Liver (tissue), 9 donors: ENCODE data around the gene RAF1. TPM values are rescaled to one million over a fixed set of nuclear protein-coding genes. Genes with fewer than 3 reads are reported as not detected.

ENCODE experiments used
- DNase-seq: peaks from one replicate; pipeline ENCODE4 v3.0.0-alpha.2; 2017; ENCODE audit warnings: low spot score
- H3K27ac ChIP-seq, 2 donors: one replicate each; pipeline ENCODE4 v1.7.0; 2013; ENCODE audit warnings: inconsistent platforms in 2 of 2, low read length in 2 of 2, control low read depth in 1 of 2, low read depth in 1 of 2, mild to moderate bottlenecking in 1 of 2
- H3K27me3 ChIP-seq, 4 donors: one replicate each; pipeline versions ENCODE4 v1.6.1 to v1.7.0; 2013; ENCODE audit warnings: low read length in 3 of 4, inconsistent platforms in 1 of 4, mild to moderate bottlenecking in 1 of 4, moderate library complexity in 1 of 4; ENCODE audit not compliant: control insufficient read depth in 4 of 4, insufficient read depth in 4 of 4
- H3K36me3 ChIP-seq, 4 donors: one replicate each; pipeline versions ENCODE4 v1.6.1 to v1.7.0; 2013; ENCODE audit warnings: low read length in 3 of 4, mild to moderate bottlenecking in 3 of 4, low read depth in 1 of 4, moderate library complexity in 1 of 4; ENCODE audit not compliant: control insufficient read depth in 4 of 4, insufficient read depth in 3 of 4
- H3K4me1 ChIP-seq, 4 donors: one replicate each; pipeline versions ENCODE4 v1.6.1 to v1.7.0; 2013; ENCODE audit warnings: low read length in 3 of 4, mild to moderate bottlenecking in 3 of 4, moderate library complexity in 1 of 4; ENCODE audit not compliant: control insufficient read depth in 4 of 4, insufficient read depth in 4 of 4
- H3K4me3 ChIP-seq, 3 donors: one replicate each; pipeline versions ENCODE4 v1.6.1 to v1.7.0; 2013; ENCODE audit warnings: low read length in 3 of 3, control low read depth in 1 of 3, low read depth in 1 of 3, mild to moderate bottlenecking in 1 of 3
- H3K9ac ChIP-seq, 2 donors: one replicate each; pipeline ENCODE4 v1.7.0; 2013; ENCODE audit warnings: low read length in 2 of 2, mild to moderate bottlenecking in 2 of 2, moderate library complexity in 2 of 2, control low read depth in 1 of 2, low read depth in 1 of 2
- H3K9me3 ChIP-seq, 4 donors: one replicate each; pipeline versions ENCODE4 v1.6.1 to v1.7.0; 2013; ENCODE audit warnings: low read length in 3 of 4; ENCODE audit not compliant: control insufficient read depth in 4 of 4
- EGR1 ChIP-seq, 2 donors: IDR thresholded peaks; 2 replicates each; pipeline ENCODE4 v1.6.1; 2016 to 2018; ENCODE audit warnings: antibody characterized with exemption in 2 of 2, low read depth in 2 of 2
- FOXA1 ChIP-seq: IDR thresholded peaks from 2 replicates; pipeline ENCODE4 v1.6.1; 2016; ENCODE audit warnings: antibody characterized with exemption
- FOXA2 ChIP-seq: IDR thresholded peaks from 2 replicates; pipeline ENCODE4 v1.6.1; 2016; ENCODE audit warnings: antibody characterized with exemption
- GABPA ChIP-seq, 2 donors: IDR thresholded peaks in 1 of 2; conservative IDR thresholded peaks in 1 of 2; 2 replicates each; pipeline ENCODE4 v1.6.1; 2016; ENCODE audit warnings: antibody characterized with exemption in 2 of 2, mild to moderate bottlenecking in 1 of 2, moderate library complexity in 1 of 2
- HNF4A ChIP-seq, 2 donors: conservative IDR thresholded peaks; 2 replicates each; pipeline ENCODE4 v1.6.1; 2016; ENCODE audit warnings: antibody characterized with exemption in 2 of 2, mild to moderate bottlenecking in 2 of 2
- HNF4G ChIP-seq: IDR thresholded peaks from 2 replicates; pipeline ENCODE4 v1.6.1; 2016; ENCODE audit warnings: antibody characterized with exemption
- JUND ChIP-seq, 2 donors: IDR thresholded peaks; 2 replicates each; pipeline ENCODE4 v1.6.1; 2016; ENCODE audit warnings: antibody characterized with exemption in 2 of 2
- NR2F2 ChIP-seq: IDR thresholded peaks from 2 replicates; pipeline ENCODE4 v1.6.1; 2016; ENCODE audit warnings: antibody characterized with exemption
- RAD21 ChIP-seq, 2 donors: IDR thresholded peaks; 2 replicates each; pipeline ENCODE4 v1.6.1; 2016; ENCODE audit warnings: antibody characterized with exemption in 2 of 2, mild to moderate bottlenecking in 2 of 2
- RXRA ChIP-seq, 2 donors: IDR thresholded peaks; 2 replicates each; pipeline ENCODE4 v1.6.1; 2017 to 2018; ENCODE audit warnings: antibody characterized with exemption in 2 of 2, mild to moderate bottlenecking in 1 of 2
- SP1 ChIP-seq: IDR thresholded peaks from 2 replicates; pipeline ENCODE4 v1.6.1; 2018; ENCODE audit warnings: antibody characterized with exemption, mild to moderate bottlenecking
- TAF1 ChIP-seq: conservative IDR thresholded peaks from 2 replicates; pipeline ENCODE4 v1.6.1; 2016; ENCODE audit warnings: antibody characterized with exemption, mild to moderate bottlenecking
- YY1 ChIP-seq: IDR thresholded peaks from 2 replicates; pipeline ENCODE4 v1.6.1; 2016; ENCODE audit warnings: antibody characterized with exemption, mild to moderate bottlenecking
- WGBS: extraction: QIAGEN DNeasy Blood & Tissue Kit; methylation state at CpG from one replicate; pipeline ENCODE4 v1.1.7; 2013; 5-methylcytosine and 5-hydroxymethylcytosine counted together
- polyA plus RNA-seq, 2 donors: library from polyadenylated mRNA; stranded (reverse) in 1 of 2; unstranded in 1 of 2; fragments of 200-250 nt in 1 of 2; fragments of >200 nt in 1 of 2; fragmentation: Nextera tagmentation in 1 of 2; extraction: Ambion mirVana in 1 of 2; gene quantifications; one replicate each; pipeline versions ENCODE4 v1.2.1 to v1.2.3, GENCODE V29; 2013 to 2015
- total RNA-seq, 2 donors: library from RNA; depleted of rRNA; stranded (reverse); fragments of >200 nt; gene quantifications; one replicate each; pipeline ENCODE4 v1.2.3, GENCODE V29; 2014
- TF ChIP-seq, protein P1 (sequence below): fragments of 150-350 bp; IDR thresholded peaks from 2 replicates; pipeline ENCODE4 v1.5.1; 2017; ENCODE audit warnings: improper control_type of control experiment, low read depth, low read length; ENCODE audit not compliant: missing input control
- TF ChIP-seq, protein P2 (sequence below): IDR thresholded peaks from 2 replicates; pipeline ENCODE4 v1.6.1; 2016; ENCODE audit warnings: antibody characterized with exemption, mild to moderate bottlenecking
- TF ChIP-seq, protein P3 (sequence below): IDR thresholded peaks from 2 replicates; pipeline ENCODE4 v1.6.1; 2016; ENCODE audit warnings: antibody characterized with exemption
- TF ChIP-seq, protein P4 (sequence below): IDR thresholded peaks from 2 replicates; pipeline ENCODE4 v1.6.1; 2016; ENCODE audit warnings: antibody characterized with exemption
- TF ChIP-seq, protein P5 (sequence below): IDR thresholded peaks from 2 replicates; pipeline ENCODE4 v1.6.1; 2016; ENCODE audit warnings: antibody characterized with exemption
- donor health status: healthy.
- donor health status: healthy.
- donor health status: healthy.
- donor health status: healthy.
- donor health status: healthy.

RAF1 gene
- total and polyA plus RNA-seq, 4 donors: 44.3 to 92.3 (median 63.2) TPM

DNA sequence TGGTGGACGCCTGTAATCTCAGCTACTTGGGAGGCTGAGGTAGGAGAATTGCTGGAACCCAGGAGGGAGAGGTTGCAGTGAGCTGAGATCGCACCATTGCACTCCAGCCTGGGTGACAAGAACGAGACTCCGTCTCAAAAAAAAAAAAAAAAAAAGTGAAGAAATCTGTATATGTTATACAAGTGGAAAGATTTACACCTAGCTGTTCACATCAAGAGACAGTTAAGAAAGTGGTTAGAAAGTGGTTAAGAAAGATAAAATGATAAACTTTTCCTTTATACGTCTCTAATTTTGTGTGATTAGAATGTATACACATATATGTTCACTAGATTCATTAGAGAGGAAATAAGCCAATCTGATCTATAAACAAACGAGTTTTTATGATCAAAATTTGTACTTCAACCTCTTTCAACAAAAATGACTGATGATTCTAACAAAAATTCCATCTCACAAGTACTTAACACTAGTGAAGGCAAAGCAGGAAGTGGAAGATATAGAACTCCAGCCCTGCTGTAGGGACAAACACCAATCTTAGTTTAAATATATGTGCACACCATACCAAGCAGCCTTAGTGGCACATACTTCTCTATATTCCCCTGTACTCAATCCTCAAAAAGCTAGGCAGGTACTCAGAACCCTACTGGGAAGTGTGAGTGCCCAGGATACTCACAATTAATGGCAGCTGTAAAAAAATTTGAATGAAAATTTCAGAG, 51.2 kb downstream of the RAF1 start:
- Histone ChIP-seq H3K9ac (no peak overlapping the region), H3K4me1 (no peaks in the 10 kb centered on the region), H3K9me3 (no peaks in the 10 kb centered on the region), H3K4me3 (no peak overlapping the region), H3K36me3 (peaks cover 3 to 19% (median 18%) of the 10 kb centered on the region in 4 donors), H3K27me3 (no peaks in the 10 kb centered on the region), H3K27ac (no peak overlapping the region)
- no peak for DNase-seq
- no peak for TF ChIP-seq HNF4A (conservative IDR thresholded peaks at IDR 0.05)
- 90% methylated on average over 6 of the region's 6 CpGs for WGBS

DNA sequence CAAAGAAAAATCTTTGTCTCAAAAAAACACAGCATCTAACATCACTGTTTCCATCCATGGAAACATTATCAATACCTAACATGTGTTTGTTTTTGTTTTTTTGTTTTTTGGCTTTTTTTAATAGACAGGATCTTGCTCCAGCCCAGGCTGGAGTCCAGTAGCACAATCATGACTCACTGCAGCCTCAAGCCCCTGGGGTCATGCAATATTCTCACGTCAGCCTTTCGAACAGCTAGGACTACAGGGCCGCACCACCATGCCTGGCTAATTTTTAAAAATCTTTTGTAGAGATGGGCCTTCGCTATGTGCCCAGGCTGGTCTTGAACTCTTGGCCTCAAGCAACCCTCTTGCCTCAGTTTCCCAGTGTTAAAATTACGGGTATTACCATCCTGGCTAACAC, 52.8 kb downstream of the RAF1 start:
- peaks cover 9 to 28% (median 22%) of the 10 kb centered on the region in 4 donors for H3K36me3 ChIP-seq
- H3K27me3 ChIP-seq: no peaks in the 10 kb centered on the region
- TF ChIP-seq EGR1 (IDR thresholded peaks at IDR 0.05; ENCODE audit: low read depth in 2 of 2) (no peak), RXRA (IDR thresholded peaks at IDR 0.05) (no peak), FOXA1 (no peak), RAD21 (IDR thresholded peaks at IDR 0.05) (no peak), NR2F2 (no peak), TAF1 (no peak), HNF4G (no peak), GABPA (IDR thresholded peaks at IDR 0.05 in 1 of 2, conservative IDR thresholded peaks at IDR 0.05 in 1 of 2) (no peak)
- TF ChIP-seq, protein P1, sequence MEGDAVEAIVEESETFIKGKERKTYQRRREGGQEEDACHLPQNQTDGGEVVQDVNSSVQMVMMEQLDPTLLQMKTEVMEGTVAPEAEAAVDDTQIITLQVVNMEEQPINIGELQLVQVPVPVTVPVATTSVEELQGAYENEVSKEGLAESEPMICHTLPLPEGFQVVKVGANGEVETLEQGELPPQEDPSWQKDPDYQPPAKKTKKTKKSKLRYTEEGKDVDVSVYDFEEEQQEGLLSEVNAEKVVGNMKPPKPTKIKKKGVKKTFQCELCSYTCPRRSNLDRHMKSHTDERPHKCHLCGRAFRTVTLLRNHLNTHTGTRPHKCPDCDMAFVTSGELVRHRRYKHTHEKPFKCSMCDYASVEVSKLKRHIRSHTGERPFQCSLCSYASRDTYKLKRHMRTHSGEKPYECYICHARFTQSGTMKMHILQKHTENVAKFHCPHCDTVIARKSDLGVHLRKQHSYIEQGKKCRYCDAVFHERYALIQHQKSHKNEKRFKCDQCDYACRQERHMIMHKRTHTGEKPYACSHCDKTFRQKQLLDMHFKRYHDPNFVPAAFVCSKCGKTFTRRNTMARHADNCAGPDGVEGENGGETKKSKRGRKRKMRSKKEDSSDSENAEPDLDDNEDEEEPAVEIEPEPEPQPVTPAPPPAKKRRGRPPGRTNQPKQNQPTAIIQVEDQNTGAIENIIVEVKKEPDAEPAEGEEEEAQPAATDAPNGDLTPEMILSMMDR: no peak
- TF ChIP-seq, protein P2, sequence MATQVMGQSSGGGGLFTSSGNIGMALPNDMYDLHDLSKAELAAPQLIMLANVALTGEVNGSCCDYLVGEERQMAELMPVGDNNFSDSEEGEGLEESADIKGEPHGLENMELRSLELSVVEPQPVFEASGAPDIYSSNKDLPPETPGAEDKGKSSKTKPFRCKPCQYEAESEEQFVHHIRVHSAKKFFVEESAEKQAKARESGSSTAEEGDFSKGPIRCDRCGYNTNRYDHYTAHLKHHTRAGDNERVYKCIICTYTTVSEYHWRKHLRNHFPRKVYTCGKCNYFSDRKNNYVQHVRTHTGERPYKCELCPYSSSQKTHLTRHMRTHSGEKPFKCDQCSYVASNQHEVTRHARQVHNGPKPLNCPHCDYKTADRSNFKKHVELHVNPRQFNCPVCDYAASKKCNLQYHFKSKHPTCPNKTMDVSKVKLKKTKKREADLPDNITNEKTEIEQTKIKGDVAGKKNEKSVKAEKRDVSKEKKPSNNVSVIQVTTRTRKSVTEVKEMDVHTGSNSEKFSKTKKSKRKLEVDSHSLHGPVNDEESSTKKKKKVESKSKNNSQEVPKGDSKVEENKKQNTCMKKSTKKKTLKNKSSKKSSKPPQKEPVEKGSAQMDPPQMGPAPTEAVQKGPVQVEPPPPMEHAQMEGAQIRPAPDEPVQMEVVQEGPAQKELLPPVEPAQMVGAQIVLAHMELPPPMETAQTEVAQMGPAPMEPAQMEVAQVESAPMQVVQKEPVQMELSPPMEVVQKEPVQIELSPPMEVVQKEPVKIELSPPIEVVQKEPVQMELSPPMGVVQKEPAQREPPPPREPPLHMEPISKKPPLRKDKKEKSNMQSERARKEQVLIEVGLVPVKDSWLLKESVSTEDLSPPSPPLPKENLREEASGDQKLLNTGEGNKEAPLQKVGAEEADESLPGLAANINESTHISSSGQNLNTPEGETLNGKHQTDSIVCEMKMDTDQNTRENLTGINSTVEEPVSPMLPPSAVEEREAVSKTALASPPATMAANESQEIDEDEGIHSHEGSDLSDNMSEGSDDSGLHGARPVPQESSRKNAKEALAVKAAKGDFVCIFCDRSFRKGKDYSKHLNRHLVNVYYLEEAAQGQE: no peak
- WGBS: 78% methylated on average over 5 of the region's 5 CpGs
- no peak for DNase-seq
- H3K27ac ChIP-seq: no peak overlapping the region
- no peaks in the 10 kb centered on the region for H3K9me3 ChIP-seq
- no peak overlapping the region for H3K9ac ChIP-seq
- no peak overlapping the region for H3K4me3 ChIP-seq
- H3K4me1 ChIP-seq: no peaks in the 10 kb centered on the region

DNA sequence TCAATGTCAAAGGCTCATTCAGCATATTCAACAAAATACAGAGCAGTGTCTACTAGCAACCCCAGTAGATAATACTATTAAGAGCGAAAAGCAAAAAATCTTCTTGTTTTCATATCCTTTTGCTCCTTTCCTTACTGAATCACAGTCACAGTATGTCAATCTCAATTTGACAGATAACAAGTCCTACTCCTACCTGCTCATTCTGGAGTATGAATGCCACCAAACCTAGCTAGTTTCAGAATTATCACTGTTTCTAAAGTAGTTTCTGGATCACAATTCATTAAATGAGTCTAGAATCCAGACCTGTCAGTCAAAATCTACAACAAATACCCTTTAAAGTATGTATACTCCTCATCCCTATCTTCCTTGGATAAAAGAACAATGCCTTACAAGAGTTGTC, 55.5 kb downstream of the RAF1 start:
- H3K27me3 ChIP-seq: no peaks in the 10 kb centered on the region
- H3K27ac ChIP-seq: no peak overlapping the region
- no peaks in the 10 kb centered on the region for H3K9me3 ChIP-seq
- no peak for DNase-seq
- WGBS: 98% methylated on average over 1 of the region's 1 CpG
- H3K9ac ChIP-seq: no peak overlapping the region
- no peak overlapping the region for H3K4me3 ChIP-seq
- peaks cover 9 to 32% (median 21%) of the 10 kb centered on the region in 4 donors for H3K36me3 ChIP-seq
- H3K4me1 ChIP-seq: peaks cover 0 to 13% (median 3%) of the 10 kb centered on the region in 4 donors
- TF ChIP-seq, protein P3, sequence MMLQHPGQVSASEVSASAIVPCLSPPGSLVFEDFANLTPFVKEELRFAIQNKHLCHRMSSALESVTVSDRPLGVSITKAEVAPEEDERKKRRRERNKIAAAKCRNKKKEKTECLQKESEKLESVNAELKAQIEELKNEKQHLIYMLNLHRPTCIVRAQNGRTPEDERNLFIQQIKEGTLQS: no peak
- TF ChIP-seq TAF1 (no peak), EGR1 (IDR thresholded peaks at IDR 0.05; ENCODE audit: low read depth in 2 of 2) (no peak), JUND (IDR thresholded peaks at IDR 0.05) (no peak), HNF4G (no peak), FOXA2 (no peak), SP1 (no peak), RAD21 (IDR thresholded peaks at IDR 0.05) (no peak), YY1 (no peak), FOXA1 (no peak)
- TF ChIP-seq, protein P1: no peak
- TF ChIP-seq, protein P4, sequence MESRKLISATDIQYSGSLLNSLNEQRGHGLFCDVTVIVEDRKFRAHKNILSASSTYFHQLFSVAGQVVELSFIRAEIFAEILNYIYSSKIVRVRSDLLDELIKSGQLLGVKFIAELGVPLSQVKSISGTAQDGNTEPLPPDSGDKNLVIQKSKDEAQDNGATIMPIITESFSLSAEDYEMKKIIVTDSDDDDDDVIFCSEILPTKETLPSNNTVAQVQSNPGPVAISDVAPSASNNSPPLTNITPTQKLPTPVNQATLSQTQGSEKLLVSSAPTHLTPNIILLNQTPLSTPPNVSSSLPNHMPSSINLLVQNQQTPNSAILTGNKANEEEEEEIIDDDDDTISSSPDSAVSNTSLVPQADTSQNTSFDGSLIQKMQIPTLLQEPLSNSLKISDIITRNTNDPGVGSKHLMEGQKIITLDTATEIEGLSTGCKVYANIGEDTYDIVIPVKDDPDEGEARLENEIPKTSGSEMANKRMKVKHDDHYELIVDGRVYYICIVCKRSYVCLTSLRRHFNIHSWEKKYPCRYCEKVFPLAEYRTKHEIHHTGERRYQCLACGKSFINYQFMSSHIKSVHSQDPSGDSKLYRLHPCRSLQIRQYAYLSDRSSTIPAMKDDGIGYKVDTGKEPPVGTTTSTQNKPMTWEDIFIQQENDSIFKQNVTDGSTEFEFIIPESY: no peak
- TF ChIP-seq, protein P5, sequence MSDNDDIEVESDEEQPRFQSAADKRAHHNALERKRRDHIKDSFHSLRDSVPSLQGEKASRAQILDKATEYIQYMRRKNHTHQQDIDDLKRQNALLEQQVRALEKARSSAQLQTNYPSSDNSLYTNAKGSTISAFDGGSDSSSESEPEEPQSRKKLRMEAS: no peak
